PC-3 (cell line): Measurements from ENCODE around the gene CD300LG. TPM values are rescaled to one million over a fixed set of nuclear protein-coding genes. Genes with fewer than 3 reads are reported as not detected.

Experiments used
- ATAC-seq: fragments of 200-7000 bp; cut with Tn5 transposase; 2 replicates; pipeline ENCODE4 v1.9.1; 2020; ENCODE audit warnings: mild to moderate bottlenecking, moderate library complexity
- BruUV-seq: library from RNA; stranded (reverse); fragments of 400-500 nt; replicated peaks from 2 replicates; lab custom pipeline; 2021; lab: Mats Ljungman, UMichigan
- CTCF ChIA-PET: fragments of 300-600 bp; sonication (Branson Sonifier 250); formaldehyde crosslinking; loops from one replicate; lab custom pipeline; 2022; ENCODE audit warnings: antibody characterized with exemption; lab: Charles Lee
- POLR2A ChIA-PET: fragments of 300-600 bp; sonication (Branson Sonifier 250); formaldehyde crosslinking; loops from one replicate; lab custom pipeline; 2022; ENCODE audit warnings: antibody characterized with exemption; ENCODE audit not compliant: unreplicated experiment; lab: Charles Lee
- DNase-seq: peaks from one replicate; pipeline ENCODE4 v3.0.0-alpha.2; 2015
- H2AFZ ChIP-seq: fragments of 300-600 bp; sonication (generic); 2 replicates; pipeline ENCODE4 v1.6.0; 2016; ENCODE audit warnings: antibody characterized with exemption, low read length
- H3F3A ChIP-seq: fragments of 300-600 bp; sonication (generic); one replicate; pipeline ENCODE4 v1.6.0; 2017; ENCODE audit warnings: antibody characterized with exemption, low read length, control low read depth, mild to moderate bottlenecking; ENCODE audit not compliant: unreplicated experiment
- H3K27ac ChIP-seq: fragments of 300-600 bp; sonication (generic); 2 replicates; pipeline ENCODE4 v1.5.1; 2016; ENCODE audit warnings: mild to moderate bottlenecking, low read length
- H3K27me3 ChIP-seq: fragments of 300-600 bp; sonication (generic); 2 replicates; pipeline ENCODE4 v1.6.1; 2016; ENCODE audit warnings: low read length, mixed read lengths
- H3K36me3 ChIP-seq: fragments of 300-600 bp; sonication (generic); 2 replicates; pipeline ENCODE4 v1.6.1; 2016; ENCODE audit warnings: low read depth, mixed run types, low read length, mixed read lengths
- H3K4me1 ChIP-seq: fragments of 300-600 bp; sonication (generic); 2 replicates; pipeline ENCODE4 v1.5.1; 2016; ENCODE audit warnings: low read length; ENCODE audit not compliant: insufficient read depth
- H3K4me2 ChIP-seq: fragments of 300-600 bp; sonication (generic); 2 replicates; pipeline ENCODE4 v1.6.0; 2016; ENCODE audit warnings: low read length
- H3K4me3 ChIP-seq: fragments of 300-600 bp; sonication (generic); 2 replicates; pipeline ENCODE4 v1.5.1; 2016; ENCODE audit warnings: mild to moderate bottlenecking, low read length, mixed read lengths
- H3K79me2 ChIP-seq: fragments of 300-600 bp; sonication (generic); 2 replicates; pipeline ENCODE4 v1.6.1; 2017; ENCODE audit warnings: low read length, mixed read lengths
- H3K9ac ChIP-seq: fragments of 300-600 bp; sonication (generic); 2 replicates; pipeline ENCODE4 v1.6.0; 2016; ENCODE audit warnings: mild to moderate bottlenecking, low read length
- H3K9me2 ChIP-seq: fragments of 300-600 bp; sonication (generic); replicated peaks from 2 replicates; pipeline ENCODE4 v1.6.1; 2016; ENCODE audit warnings: mixed run types, low read length, mixed read lengths
- H3K9me3 ChIP-seq: fragments of 300-600 bp; sonication (generic); 2 replicates; pipeline ENCODE4 v1.6.1; 2016; ENCODE audit warnings: low read length, mixed read lengths
- H4K20me1 ChIP-seq: fragments of 300-600 bp; sonication (generic); 2 replicates; pipeline ENCODE4 v1.6.1; 2016; ENCODE audit warnings: low read length, mixed read lengths
- CTCF ChIP-seq: fragments of 300-600 bp; sonication (generic); conservative IDR thresholded peaks from 2 replicates; pipeline ENCODE4 v1.5.1; 2017; ENCODE audit warnings: antibody characterized with exemption, low read depth, mild to moderate bottlenecking, low read length
- EZH2 ChIP-seq: fragments of 300-600 bp; sonication (generic); IDR thresholded peaks from one replicate; pipeline ENCODE4 v1.6.1; 2017; ENCODE audit warnings: antibody characterized with exemption, mild to moderate bottlenecking, low read length; ENCODE audit not compliant: unreplicated experiment
- EZH2phosphoT487 ChIP-seq: fragments of 300-600 bp; sonication (generic); IDR thresholded peaks from 2 replicates; pipeline ENCODE4 v1.6.1; 2018; ENCODE audit warnings: mild to moderate bottlenecking, antibody characterized with exemption, low read length, borderline replicate concordance
- intact Hi-C: fragments of 100-400 bp; cut with micrococcal nuclease; formaldehyde crosslinking; loops from 2 replicates; pipeline ENCODE4 v1.9.0; 2023
- total RNA-seq: library from RNA; depleted of rRNA; stranded (reverse); fragments of >200 nt; gene quantifications from 2 replicates; pipeline ENCODE4 v1.2.3, GENCODE V29; 2014

CD300LG gene
- total RNA-seq, 1 experiment from 2014 or later, result not detected

- Histone ChIP-seq H3K9me2 (no peaks in the 10 kb centered on the region), H3K36me3 (no peaks in the 10 kb centered on the region), H2AFZ (no peak overlapping the region), H3K9me3 (no peaks in the 10 kb centered on the region), H3K79me2 (no peaks in the 10 kb centered on the region), H4K20me1 (no peaks in the 10 kb centered on the region), H3F3A (no peaks in the 10 kb centered on the region), H3K27ac (no peak overlapping the region), H3K4me2 (no peak overlapping the region), H3K4me3 (no peak overlapping the region), H3K4me1 (no peaks in the 10 kb centered on the region), H3K9ac (no peak overlapping the region), H3K27me3 (peaks cover 64% of the 10 kb centered on the region)
- no TSS peak for BruUV-seq
- ATAC-seq, result no peak
- TF ChIP-seq EZH2phosphoT487, result no peak
- no peak for TF ChIP-seq EZH2
- TF ChIP-seq CTCF, result no peak
- DNase-seq, result no peak
- ChIA-PET CTCF (no interaction called here), POLR2A (no interaction called here)
- intact Hi-C loops, result no loop called here
These were observed 14.1 kb downstream of the CD300LG start for GRCh38 chr17:43860927-43861622.

GRCh38 chr17:43861960-43862359 lies 15.0 kb downstream of the CD300LG start:
- Histone ChIP-seq H3K79me2 (no peaks in the 10 kb centered on the region), H3K27ac (no peak overlapping the region), H3K4me1 (no peaks in the 10 kb centered on the region), H3K4me3 (no peak overlapping the region), H3K9ac (no peak overlapping the region), H4K20me1 (no peaks in the 10 kb centered on the region), H3K9me2 (no peaks in the 10 kb centered on the region), H2AFZ (no peak overlapping the region), H3F3A (no peaks in the 10 kb centered on the region), H3K36me3 (no peaks in the 10 kb centered on the region), H3K4me2 (no peak overlapping the region), H3K27me3 (peaks cover 61% of the 10 kb centered on the region), H3K9me3 (no peaks in the 10 kb centered on the region)
- DNase-seq, result no peak
- ChIA-PET CTCF (no interaction called here), POLR2A (no interaction called here)
- intact Hi-C loops, result no loop called here
- TF ChIP-seq CTCF (no peak), EZH2phosphoT487 (no peak), EZH2 (no peak)
- BruUV-seq, result no TSS peak
- no peak for ATAC-seq
